Fibroblast of gingiva (primary cell): ENCODE data around the gene ATXN1.
"Not testable (repeated sequence)": the region's sequence is repeated elsewhere in the genome, so short reads cannot be mapped to it uniquely, and the experiment has no call there.

Source experiments
- DNase-seq: peaks from one replicate; pipeline ENCODE4 v3.0.0-alpha.2; 2011; ENCODE audit warnings: low read depth

ATXN1 gene

GRCh38 chr6:16409531-16410441, 351.5 kb downstream of the ATXN1 start:
- DNase-seq: peak; percentile 69

GRCh38 chr6:16408766-16409165, 352.5 kb downstream of the ATXN1 start:
- no peak for DNase-seq

GRCh38 chr6:16406966-16407365, 354.3 kb downstream of the ATXN1 start:
- no peak for DNase-seq

- DNase-seq: not testable (repeated sequence)
These were observed 354.7 kb downstream of the ATXN1 start for GRCh38 chr6:16406538-16406937.

- no peak for DNase-seq
These were observed 355.9 kb downstream of the ATXN1 start for GRCh38 chr6:16405375-16405774.

- no peak for DNase-seq
These were observed 356.8 kb downstream of the ATXN1 start for GRCh38 chr6:16404456-16404855.

GRCh38 chr6:16403831-16404230, 357.4 kb downstream of the ATXN1 start:
- no peak for DNase-seq

GRCh38 chr6:16402581-16402900, 358.7 kb downstream of the ATXN1 start:
- peak; percentile 90 for DNase-seq

- no peak for DNase-seq
These were observed 361.0 kb downstream of the ATXN1 start for GRCh38 chr6:16400248-16400760.

GRCh38 chr6:16399695-16400094, 361.6 kb downstream of the ATXN1 start:
- no peak for DNase-seq

GRCh38 chr6:16399158-16399557, 362.1 kb downstream of the ATXN1 start:
- no peak for DNase-seq

GRCh38 chr6:16398587-16398986, 362.7 kb downstream of the ATXN1 start:
- DNase-seq: peak; percentile 64

- DNase-seq: no peak
These were observed 363.6 kb downstream of the ATXN1 start for GRCh38 chr6:16397623-16398022.

- no peak for DNase-seq
These were observed 364.6 kb downstream of the ATXN1 start for GRCh38 chr6:16396497-16397319.

GRCh38 chr6:16394632-16395031, 366.6 kb downstream of the ATXN1 start:
- DNase-seq: no peak

GRCh38 chr6:16393326-16393725, 367.9 kb downstream of the ATXN1 start:
- DNase-seq: no peak

- peak; percentile 53 for DNase-seq
These were observed 369.2 kb downstream of the ATXN1 start for GRCh38 chr6:16392010-16392409.

- DNase-seq: peak; percentile 42
These were observed 369.8 kb downstream of the ATXN1 start for GRCh38 chr6:16391451-16391912.

- not testable (repeated sequence) for DNase-seq
These were observed 370.3 kb downstream of the ATXN1 start for GRCh38 chr6:16390909-16391450.

GRCh38 chr6:16389642-16390041, 371.6 kb downstream of the ATXN1 start:
- no peak for DNase-seq

GRCh38 chr6:16388488-16388887, 372.8 kb downstream of the ATXN1 start:
- peak; percentile 55 for DNase-seq

- DNase-seq: no peak
These were observed 375.2 kb downstream of the ATXN1 start for GRCh38 chr6:16386057-16386456.
